Astrocyte (in vitro differentiated cells and primary cell): ENCODE measurements around the gene TEKT5. TPM values are rescaled to one million over a fixed set of nuclear protein-coding genes. Genes with fewer than 3 reads are reported as not detected.
A peak's percentile ranks its signal among the peaks of the same experiment; 100 is the strongest.

ENCODE experiments used
- DNase-seq: peaks from one replicate; pipeline ENCODE4 v3.0.0-alpha.2; 2010; ENCODE audit warnings: low read depth
- FAIRE-seq: peaks from 2 replicates; lab custom pipeline; 2011; peaks lifted over from hg19 to GRCh38; lab: Jason Lieb, UNC
- H2AFZ ChIP-seq: 2 replicates; pipeline ENCODE4 v1.6.0; 2012; ENCODE audit warnings: low read depth, low read length, inconsistent platforms
- H3K27ac ChIP-seq: 2 replicates; pipeline ENCODE4 v1.5.1; 2011; ENCODE audit warnings: low read depth, low read length, inconsistent platforms
- H3K27me3 ChIP-seq: 2 replicates; pipeline ENCODE4 v1.6.0; 2011; ENCODE audit warnings: low read length, inconsistent platforms; ENCODE audit not compliant: insufficient read depth
- H3K36me3 ChIP-seq: 2 replicates; pipeline ENCODE4 v1.5.1; 2011; ENCODE audit warnings: low read length, inconsistent platforms; ENCODE audit not compliant: insufficient read depth
- H3K4me1 ChIP-seq: 2 replicates; pipeline ENCODE4 v1.5.1; 2011; ENCODE audit warnings: low read length, inconsistent platforms; ENCODE audit not compliant: insufficient read depth
- H3K4me2 ChIP-seq: 2 replicates; pipeline ENCODE4 v1.6.0; 2012; ENCODE audit warnings: low read length, inconsistent platforms
- H3K4me3 ChIP-seq: 2 replicates; pipeline ENCODE4 v1.5.1; 2011; ENCODE audit warnings: low read depth, mild to moderate bottlenecking, low read length, inconsistent platforms; ENCODE audit not compliant: insufficient read depth
- H3K79me2 ChIP-seq: 2 replicates; pipeline ENCODE4 v1.6.0; 2012; ENCODE audit warnings: mild to moderate bottlenecking, low read length, inconsistent platforms; ENCODE audit not compliant: insufficient read depth
- H3K9ac ChIP-seq: 2 replicates; pipeline ENCODE4 v1.6.0; 2012; ENCODE audit warnings: mild to moderate bottlenecking, low read length, inconsistent platforms
- H3K9me3 ChIP-seq: 2 replicates; pipeline ENCODE4 v1.5.1; 2012; ENCODE audit warnings: low read depth, mild to moderate bottlenecking, low read length, inconsistent platforms; ENCODE audit not compliant: insufficient read depth
- H4K20me1 ChIP-seq: 2 replicates; pipeline ENCODE4 v1.6.0; 2012; ENCODE audit warnings: low read length, inconsistent platforms; ENCODE audit not compliant: insufficient read depth
- H3K27ac Mint-ChIP-seq: one replicate; pipeline ENCODE4 v1.8.0; 2021; ENCODE audit warnings: mild to moderate bottlenecking, mixed read lengths; ENCODE audit not compliant: unreplicated experiment
- H3K27me3 Mint-ChIP-seq: one replicate; pipeline ENCODE4 v1.8.0; 2021; ENCODE audit warnings: low read depth, mixed read lengths; ENCODE audit not compliant: unreplicated experiment
- H3K36me3 Mint-ChIP-seq: one replicate; pipeline ENCODE4 v1.8.0; 2021; ENCODE audit warnings: low read depth, mixed read lengths; ENCODE audit not compliant: unreplicated experiment
- H3K4me1 Mint-ChIP-seq: one replicate; pipeline ENCODE4 v1.8.0; 2021; ENCODE audit warnings: low read depth, mixed read lengths; ENCODE audit not compliant: unreplicated experiment
- H3K4me3 Mint-ChIP-seq: one replicate; pipeline ENCODE4 v1.8.0; 2021; ENCODE audit warnings: mild to moderate bottlenecking, moderate library complexity, mixed read lengths; ENCODE audit not compliant: unreplicated experiment
- H3K9me3 Mint-ChIP-seq: one replicate; pipeline ENCODE4 v1.8.0; 2021; ENCODE audit warnings: mild to moderate bottlenecking, mixed read lengths; ENCODE audit not compliant: unreplicated experiment
- CTCF ChIP-seq: IDR thresholded peaks from 2 replicates; pipeline ENCODE4 v1.5.1; 2011; ENCODE audit warnings: low read depth, mild to moderate bottlenecking, inconsistent platforms, low read length, moderate library complexity; ENCODE audit not compliant: insufficient read depth
- EZH2 ChIP-seq: IDR thresholded peaks from 2 replicates; pipeline ENCODE4 v1.6.1; 2012; ENCODE audit warnings: mild to moderate bottlenecking, low read length, inconsistent platforms; ENCODE audit not compliant: insufficient read depth
- total RNA-seq: library from RNA; stranded (reverse); gene quantifications from 2 replicates; pipeline ENCODE4 v1.2.1, GENCODE V29; 2021

Gene TEKT5
- total RNA-seq, 1 donor from 2014 or later, result not detected

DNA sequence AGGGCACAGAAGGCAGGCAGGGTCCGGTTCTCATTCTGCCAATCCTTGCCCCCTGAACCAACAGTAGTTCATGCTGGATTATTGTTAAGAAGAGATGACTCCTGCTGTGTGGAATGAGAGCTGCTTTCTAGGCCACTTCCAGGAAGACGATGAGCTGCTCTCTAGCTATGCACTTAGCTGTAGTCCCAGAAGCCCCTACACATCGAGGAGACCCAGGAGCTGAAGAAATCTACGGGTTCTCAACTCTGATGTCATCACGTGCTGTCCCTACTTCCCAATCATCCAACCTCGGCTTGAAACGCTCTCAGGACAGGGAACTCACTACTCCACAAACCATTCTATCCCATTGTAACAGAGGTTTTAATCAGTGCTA, 85.3 kb downstream of the TEKT5 start:
- H3K4me2 ChIP-seq, result peak overlapping the region; percentile 65
- H4K20me1 ChIP-seq, result no peaks in the 10 kb centered on the region
- no peaks in the 10 kb centered on the region for H3K27me3 ChIP-seq
- Mint-ChIP-seq H3K4me3 (no peak overlapping the region), H3K36me3 (no peaks in the 10 kb centered on the region), H3K27me3 (peaks cover 13% of the 10 kb centered on the region), H3K9me3 (no peaks in the 10 kb centered on the region), H3K27ac (peak overlapping the region; percentile 91), H3K4me1 (peaks cover 14% of the 10 kb centered on the region)
- peak; percentile 93 for DNase-seq
- TF ChIP-seq EZH2, result no peak
- no peak for TF ChIP-seq CTCF
- H3K4me3 ChIP-seq, result no peak overlapping the region
- H2AFZ ChIP-seq, result peak overlapping the region; percentile 74
- H3K27ac ChIP-seq, result peak overlapping the region; percentile 43
- FAIRE-seq, result peak; percentile 81
- no peak overlapping the region for H3K9ac ChIP-seq
- no peaks in the 10 kb centered on the region for H3K36me3 ChIP-seq
- no peaks in the 10 kb centered on the region for H3K9me3 ChIP-seq
- H3K4me1 ChIP-seq, result peaks cover 12% of the 10 kb centered on the region
- no peaks in the 10 kb centered on the region for H3K79me2 ChIP-seq

DNA sequence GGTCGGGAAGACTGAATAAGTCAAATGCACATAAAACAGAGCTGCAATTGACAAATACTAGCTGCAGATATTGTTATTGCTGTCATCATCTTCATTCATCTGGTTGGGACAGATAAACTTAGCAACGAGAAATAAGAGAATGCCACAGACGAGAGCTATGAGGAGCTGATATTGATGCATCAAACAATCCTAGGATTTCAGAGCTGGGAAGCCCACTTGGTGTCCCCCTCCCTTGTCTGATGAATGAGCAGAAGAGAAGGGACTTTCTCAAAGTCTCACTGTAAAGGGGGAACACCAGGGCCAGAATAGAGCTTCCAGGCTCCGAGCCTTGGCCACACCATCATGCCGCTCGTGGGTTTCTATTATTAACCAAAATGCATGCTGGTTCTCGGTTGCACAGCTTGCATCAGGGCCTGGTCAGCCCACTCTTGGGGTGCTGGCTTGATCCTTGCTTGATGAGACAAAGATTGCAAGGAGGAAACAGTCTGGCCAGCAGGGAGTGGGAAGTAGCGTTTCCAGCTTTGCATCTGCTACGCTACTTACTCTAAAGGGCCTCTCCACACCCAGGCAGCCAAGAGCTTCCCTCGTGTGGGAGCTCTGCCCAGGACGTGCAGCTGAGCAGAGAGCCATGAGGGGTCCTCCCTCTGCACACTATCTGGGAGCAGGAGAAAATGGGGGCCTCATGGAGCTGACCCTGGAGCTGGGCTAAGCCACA, 85.9 kb downstream of the TEKT5 start:
- DNase-seq (peak; percentile 54), FAIRE-seq (no peak)
- Histone ChIP-seq H2AFZ (peak overlapping the region; percentile 74), H3K27me3 (no peaks in the 10 kb centered on the region), H3K4me3 (no peak overlapping the region), H4K20me1 (no peaks in the 10 kb centered on the region), H3K27ac (peak overlapping the region; percentile 43), H3K36me3 (no peaks in the 10 kb centered on the region), H3K9ac (no peak overlapping the region), H3K79me2 (no peaks in the 10 kb centered on the region), H3K4me1 (peaks cover 12% of the 10 kb centered on the region), H3K4me2 (peak overlapping the region; percentile 65), H3K9me3 (no peaks in the 10 kb centered on the region)
- TF ChIP-seq EZH2 (no peak), CTCF (no peak)
- H3K27me3 Mint-ChIP-seq, result peaks cover 13% of the 10 kb centered on the region
- no peaks in the 10 kb centered on the region for H3K36me3 Mint-ChIP-seq
- no peak overlapping the region for H3K27ac Mint-ChIP-seq
- peaks cover 14% of the 10 kb centered on the region for H3K4me1 Mint-ChIP-seq
- H3K9me3 Mint-ChIP-seq, result no peaks in the 10 kb centered on the region
- H3K4me3 Mint-ChIP-seq, result no peak overlapping the region

DNA sequence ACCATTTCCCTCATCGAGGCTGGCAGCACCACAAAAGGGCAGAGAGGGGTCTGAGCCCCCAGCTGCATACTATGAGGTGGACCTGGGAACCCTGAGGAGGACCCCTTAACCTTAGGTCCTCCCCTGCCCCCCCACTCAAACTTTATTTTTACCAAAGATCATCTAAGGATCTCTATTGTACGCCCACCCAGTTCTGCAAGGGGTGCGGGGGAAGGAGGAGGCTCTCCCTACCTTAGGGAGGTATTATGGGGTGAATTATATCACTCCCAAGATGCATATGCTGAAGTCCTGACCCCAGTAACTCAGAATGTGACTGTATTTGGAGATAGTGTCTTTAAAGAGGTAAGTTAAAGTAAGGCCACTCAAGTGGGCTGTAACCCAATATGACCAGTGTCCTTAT, 87.6 kb downstream of the TEKT5 start:
- Mint-ChIP-seq H3K27ac (no peak overlapping the region), H3K36me3 (no peaks in the 10 kb centered on the region), H3K4me1 (peaks cover 14% of the 10 kb centered on the region), H3K4me3 (no peak overlapping the region), H3K9me3 (no peaks in the 10 kb centered on the region), H3K27me3 (peaks cover 24% of the 10 kb centered on the region)
- TF ChIP-seq EZH2, result no peak
- TF ChIP-seq CTCF, result no peak
- Histone ChIP-seq H3K4me2 (no peak overlapping the region), H3K36me3 (no peaks in the 10 kb centered on the region), H3K9ac (no peak overlapping the region), H2AFZ (no peak overlapping the region), H4K20me1 (no peaks in the 10 kb centered on the region), H3K27ac (no peak overlapping the region), H3K4me3 (no peak overlapping the region), H3K79me2 (no peaks in the 10 kb centered on the region), H3K4me1 (peaks cover 12% of the 10 kb centered on the region), H3K27me3 (no peaks in the 10 kb centered on the region), H3K9me3 (no peaks in the 10 kb centered on the region)
- FAIRE-seq (no peak), DNase-seq (no peak)
